ENCODE results near the gene HPSE2. TPM values are rescaled to one million over a fixed set of nuclear protein-coding genes. Genes with fewer than 3 reads are reported as not detected.

HPSE2 gene
- total RNA-seq, 1 experiment from 2014 or later: 0.20 TPM

DNA sequence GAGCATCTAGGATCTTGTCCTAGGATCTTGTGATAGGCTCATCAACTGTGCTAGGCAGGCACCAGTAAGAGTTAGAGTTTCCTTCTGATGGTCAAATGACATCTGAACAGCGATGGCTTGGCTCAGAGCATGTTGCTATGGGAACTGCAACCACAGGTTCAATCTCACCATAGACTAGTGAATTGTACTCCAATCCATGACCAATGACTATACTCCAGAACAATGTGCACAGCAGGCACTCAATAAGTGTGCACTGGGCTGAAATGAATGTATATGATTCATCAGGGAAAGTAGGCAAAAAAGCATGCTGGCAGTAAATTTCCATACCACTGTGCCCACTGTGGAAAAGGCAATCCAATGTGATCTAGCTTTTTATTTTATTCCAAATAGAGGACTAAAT, 625.4 kb downstream of the HPSE2 start:
- peaks cover 6 to 9% of the 10 kb centered on the region in 2 experiments for H3K4me1 Mint-ChIP-seq
- H3T11ph ChIP-seq (ENCODE audit: low read length): no peak overlapping the region
- H3K27ac Mint-ChIP-seq: no peak overlapping the region
- H2AFZ ChIP-seq (ENCODE audit: low read length): no peak overlapping the region
- H3K23me2 ChIP-seq (ENCODE audit: insufficient read length, low read depth, low read length, poor library complexity, severe bottlenecking): no peaks in the 10 kb centered on the region
- H3K18ac ChIP-seq (ENCODE audit: insufficient read length, low read depth, low read length): no peak overlapping the region
- H4K8ac ChIP-seq (replicated peaks; ENCODE audit: insufficient read length, low read depth, low read length): no peak overlapping the region
- H3K23ac ChIP-seq (ENCODE audit: insufficient read length, low read depth, low read length): no peak overlapping the region
- H3K4me2 ChIP-seq (ENCODE audit: insufficient read depth, insufficient read length, low read length): no peak overlapping the region
- no CpG with 5 or more reads among the region's 1 CpG for WGBS (ENCODE audit: extremely low coverage, insufficient read length, low lambda C conversion rate)
- no peaks in the 10 kb centered on the region; a peak in 2 of 7 replicates for H3K36me3 Mint-ChIP-seq (ENCODE audit: insufficient read depth in 1 of 3, low read depth in 3 of 3)
- TF ChIP-seq, protein P1, sequence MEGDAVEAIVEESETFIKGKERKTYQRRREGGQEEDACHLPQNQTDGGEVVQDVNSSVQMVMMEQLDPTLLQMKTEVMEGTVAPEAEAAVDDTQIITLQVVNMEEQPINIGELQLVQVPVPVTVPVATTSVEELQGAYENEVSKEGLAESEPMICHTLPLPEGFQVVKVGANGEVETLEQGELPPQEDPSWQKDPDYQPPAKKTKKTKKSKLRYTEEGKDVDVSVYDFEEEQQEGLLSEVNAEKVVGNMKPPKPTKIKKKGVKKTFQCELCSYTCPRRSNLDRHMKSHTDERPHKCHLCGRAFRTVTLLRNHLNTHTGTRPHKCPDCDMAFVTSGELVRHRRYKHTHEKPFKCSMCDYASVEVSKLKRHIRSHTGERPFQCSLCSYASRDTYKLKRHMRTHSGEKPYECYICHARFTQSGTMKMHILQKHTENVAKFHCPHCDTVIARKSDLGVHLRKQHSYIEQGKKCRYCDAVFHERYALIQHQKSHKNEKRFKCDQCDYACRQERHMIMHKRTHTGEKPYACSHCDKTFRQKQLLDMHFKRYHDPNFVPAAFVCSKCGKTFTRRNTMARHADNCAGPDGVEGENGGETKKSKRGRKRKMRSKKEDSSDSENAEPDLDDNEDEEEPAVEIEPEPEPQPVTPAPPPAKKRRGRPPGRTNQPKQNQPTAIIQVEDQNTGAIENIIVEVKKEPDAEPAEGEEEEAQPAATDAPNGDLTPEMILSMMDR (conservative IDR thresholded peaks at IDR 0.05): no peak
- H3K79me1 ChIP-seq (ENCODE audit: insufficient read depth, low read depth, low read length, poor library complexity, severe bottlenecking): no peaks in the 10 kb centered on the region
- no peak overlapping the region for H4K91ac ChIP-seq (ENCODE audit: insufficient read length, low read depth, low read length)
- H2AK5ac ChIP-seq (ENCODE audit: insufficient read length, low read length): no peak overlapping the region
- no peaks in the 10 kb centered on the region for H3K79me2 ChIP-seq (ENCODE audit: insufficient read depth, low read length)
- H2BK5ac ChIP-seq (ENCODE audit: insufficient read length, low read length): no peak overlapping the region
- H3K9me3 ChIP-seq (ENCODE audit: control insufficient read depth, low read depth, low read length): no peaks in the 10 kb centered on the region
- no peak overlapping the region for H3K4ac ChIP-seq (ENCODE audit: low read depth, low read length)
- H2BK12ac ChIP-seq (ENCODE audit: insufficient read length, low read depth, low read length): no peak overlapping the region
- no peak overlapping the region for H2BK15ac ChIP-seq (ENCODE audit: low read depth, low read length)
- H3K14ac ChIP-seq (ENCODE audit: insufficient read depth, low read length): no peak overlapping the region
- H3K9ac ChIP-seq (ENCODE audit: extremely low read depth, insufficient read length, low read length): no peak overlapping the region
- no peaks in the 10 kb centered on the region for H4K20me1 ChIP-seq (ENCODE audit: control insufficient read depth, insufficient read depth, insufficient read length)
- H3K4me1 ChIP-seq (ENCODE audit: insufficient read depth, low read length): no peaks in the 10 kb centered on the region; the same call in 1 of the 2 replicates
- no peaks in the 10 kb centered on the region for H3K9me3 Mint-ChIP-seq
- H3K56ac ChIP-seq (ENCODE audit: insufficient read length, low read depth, low read length): no peak overlapping the region
- H4K5ac ChIP-seq (ENCODE audit: insufficient read length, low read depth, low read length): no peak overlapping the region
- H2BK20ac ChIP-seq (ENCODE audit: low read depth, low read length, poor library complexity, severe bottlenecking): no peak overlapping the region
- no peak overlapping the region for H3K27ac ChIP-seq (ENCODE audit: insufficient read length, low read depth, low read length)
- H3K4me3 Mint-ChIP-seq: no peak overlapping the region
- no peak for DNase-seq
- no peaks in the 10 kb centered on the region for H3K27me3 ChIP-seq (ENCODE audit: insufficient read depth, low read length)
- no peak overlapping the region for H2BK120ac ChIP-seq (ENCODE audit: low read depth, low read length, poor library complexity, severe bottlenecking)
- H3K27me3 Mint-ChIP-seq (ENCODE audit: low read depth): no peaks in the 10 kb centered on the region
